HG03108 (cell line): ENCODE measurements around the gene P2RY6.
"Not testable (repeated sequence)": the region's sequence is repeated elsewhere in the genome, so short reads cannot be mapped to it uniquely, and the experiment has no call there.

Source experiments
- ATAC-seq: cut with Tn5 transposase; IDR thresholded peaks from one replicate; pipeline ENCODE4 v1.9.1; 2021; ENCODE audit warnings: moderate library complexity; ENCODE audit not compliant: unreplicated experiment

The P2RY6 gene, protein sequence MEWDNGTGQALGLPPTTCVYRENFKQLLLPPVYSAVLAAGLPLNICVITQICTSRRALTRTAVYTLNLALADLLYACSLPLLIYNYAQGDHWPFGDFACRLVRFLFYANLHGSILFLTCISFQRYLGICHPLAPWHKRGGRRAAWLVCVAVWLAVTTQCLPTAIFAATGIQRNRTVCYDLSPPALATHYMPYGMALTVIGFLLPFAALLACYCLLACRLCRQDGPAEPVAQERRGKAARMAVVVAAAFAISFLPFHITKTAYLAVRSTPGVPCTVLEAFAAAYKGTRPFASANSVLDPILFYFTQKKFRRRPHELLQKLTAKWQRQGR

GRCh38 chr11:73271936-73272679, at the start of gene P2RY6:
TSS of gene P2RY6 (plus strand) at chr11:73272338. CDS start at chr11:73296519, 24,181 bp downstream.
- no peak for ATAC-seq

GRCh38 chr11:73223998-73224730, 48.0 kb upstream of the P2RY6 start:
- ATAC-seq: no peak

DNA sequence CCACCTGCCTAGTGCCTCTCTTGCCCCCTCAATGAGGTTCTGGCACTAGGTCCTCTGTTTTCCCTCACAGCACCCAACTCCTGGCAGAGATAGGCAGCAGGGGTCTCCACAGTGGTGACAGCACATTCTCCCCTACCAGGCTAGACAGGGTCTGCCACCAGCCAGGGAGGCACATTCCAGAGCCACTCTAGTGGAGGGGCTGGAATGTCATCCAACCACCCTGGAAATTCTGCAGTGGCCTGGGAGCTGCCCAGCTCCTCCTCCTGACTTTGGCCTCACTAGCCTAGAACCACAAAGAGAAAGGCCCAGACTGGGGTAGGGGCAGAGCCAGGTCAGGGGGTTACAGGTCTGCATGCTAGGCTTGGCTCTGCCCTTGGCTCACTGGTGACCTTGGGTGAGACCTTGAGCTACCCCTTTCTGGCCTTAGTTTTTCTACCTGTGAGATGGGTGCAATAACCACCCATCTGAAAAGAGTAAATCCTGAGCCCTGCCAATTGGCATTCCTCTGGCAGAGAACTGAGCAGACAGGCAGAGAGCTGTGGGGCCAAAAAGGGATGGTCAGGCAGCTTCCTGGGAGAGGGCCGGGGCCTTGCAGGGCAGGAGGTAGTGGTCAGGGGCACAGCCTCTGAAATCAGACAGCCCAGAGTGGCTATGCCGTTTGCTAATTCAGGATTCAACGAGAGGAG, 47.0 kb upstream of the P2RY6 start:
- ATAC-seq: no peak

- ATAC-seq: no peak
Observed at GRCh38 chr11:73225851-73226250, 46.3 kb upstream of the P2RY6 start.

GRCh38 chr11:73226297-73227006, 45.7 kb upstream of the P2RY6 start:
- ATAC-seq: no peak

- no peak for ATAC-seq
Observed at GRCh38 chr11:73227571-73228211, 44.4 kb upstream of the P2RY6 start.

DNA sequence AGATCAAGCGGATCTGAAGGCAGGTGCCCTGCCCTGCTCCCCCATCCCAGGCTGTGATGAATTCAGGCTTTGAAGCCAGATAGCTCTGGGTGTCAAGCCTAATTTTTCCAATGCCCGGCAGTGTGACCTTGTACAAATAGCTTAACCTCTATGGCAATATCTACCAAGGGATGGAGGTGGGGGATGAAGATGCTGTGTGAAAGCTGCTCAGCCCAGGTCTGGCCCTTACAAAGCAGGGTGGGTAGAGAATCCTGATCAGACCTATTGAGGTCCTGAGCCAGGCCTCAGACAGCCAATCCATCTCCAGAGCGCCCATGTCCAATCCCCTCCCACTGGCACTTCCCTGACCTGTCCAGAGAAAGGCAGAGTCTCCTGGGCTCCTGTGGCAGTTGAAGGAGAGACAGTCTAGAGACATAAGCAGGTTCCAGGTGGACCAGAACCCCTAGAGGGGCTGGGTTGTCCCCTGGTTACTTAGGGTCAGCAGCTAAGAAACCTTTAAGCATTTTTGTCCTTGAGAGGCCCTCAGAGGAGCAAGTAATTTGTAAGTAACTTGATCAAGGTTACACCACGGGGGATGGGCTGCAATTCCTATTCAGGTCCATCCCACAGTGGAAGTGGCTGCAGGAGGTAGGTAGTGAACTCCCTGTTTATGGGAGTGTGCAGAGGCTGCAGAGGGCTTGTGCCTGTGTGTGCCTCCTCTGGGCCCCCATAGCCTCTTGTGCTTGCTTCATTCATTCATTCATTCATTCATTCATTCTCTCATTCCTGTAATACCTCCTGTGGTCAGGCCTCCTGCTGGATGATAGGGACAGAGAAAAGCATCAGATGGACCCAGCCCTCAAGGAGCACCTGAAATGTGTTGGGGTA, 43.6 kb upstream of the P2RY6 start:
- ATAC-seq: no peak

DNA sequence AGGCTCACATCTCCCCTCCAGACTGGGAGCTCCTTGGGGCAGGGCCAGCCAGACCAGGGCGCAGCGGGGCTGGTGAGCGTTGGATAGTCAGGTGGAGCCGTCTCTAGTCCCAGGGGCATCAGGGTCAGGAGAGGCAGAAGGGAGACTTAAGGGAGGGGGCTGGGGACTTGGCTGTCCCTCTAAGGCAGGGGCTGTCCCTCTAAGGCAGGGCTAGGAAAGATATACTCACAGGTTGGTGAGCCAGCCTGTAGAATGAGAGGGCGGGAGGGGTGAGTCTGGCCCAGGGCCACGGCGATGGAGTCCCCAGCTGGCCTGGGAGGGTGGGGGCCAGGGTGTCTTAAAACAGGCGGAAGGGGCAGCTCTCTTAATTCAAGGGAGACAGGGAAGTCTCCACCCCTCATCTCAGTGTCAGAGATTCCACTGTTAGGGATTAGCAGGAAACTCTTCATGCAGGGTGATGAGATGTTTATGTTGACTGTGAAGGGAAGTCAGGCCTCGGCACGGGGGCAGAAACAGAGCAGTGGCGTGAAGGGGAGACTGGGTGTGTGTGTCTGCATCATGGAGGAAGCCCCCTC, 42.7 kb upstream of the P2RY6 start:
- no peak for ATAC-seq

- ATAC-seq: no peak
Observed at GRCh38 chr11:73229896-73230875, 42.0 kb upstream of the P2RY6 start.

DNA sequence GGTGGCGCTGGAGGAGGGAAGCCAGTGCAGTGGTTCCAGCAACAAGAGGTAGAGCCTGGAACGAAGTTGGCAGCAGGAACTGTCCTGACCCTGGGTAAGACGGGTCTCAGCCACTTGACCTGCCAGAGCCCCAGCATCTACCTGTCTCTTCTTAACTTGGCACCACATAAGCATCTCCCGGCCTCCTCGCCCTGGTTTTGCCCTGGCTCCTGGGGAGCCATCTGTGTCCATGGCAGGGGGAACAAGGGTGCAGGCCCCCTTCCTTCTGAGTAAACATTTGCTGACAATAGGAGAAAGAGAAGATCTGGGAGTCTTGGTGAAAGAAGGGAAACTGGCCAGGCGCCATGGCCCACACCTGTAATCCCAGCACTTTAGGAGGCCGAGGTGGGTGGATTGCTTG, 41.2 kb upstream of the P2RY6 start:
- no peak for ATAC-seq

DNA sequence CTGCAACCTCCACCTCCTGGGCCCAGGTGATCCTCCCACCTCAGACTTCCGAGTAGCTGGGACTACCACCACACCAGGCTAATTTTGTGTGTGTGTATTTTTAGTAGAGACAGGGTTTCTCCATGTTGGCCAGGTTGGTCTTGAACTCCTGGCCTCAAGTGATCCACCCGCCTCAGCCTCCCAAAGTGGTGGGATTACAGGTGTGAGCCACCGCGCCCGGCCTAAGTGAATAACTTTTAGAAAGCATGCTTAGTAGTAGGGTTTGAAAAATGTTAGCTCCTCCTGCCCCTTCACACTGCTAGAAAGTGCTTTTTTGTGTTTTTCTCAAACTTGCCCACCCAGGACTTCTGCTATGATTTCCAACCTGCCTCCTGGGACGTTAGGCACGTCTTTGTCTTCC, 39.7 kb upstream of the P2RY6 start:
- not testable (repeated sequence) for ATAC-seq

GRCh38 chr11:73233211-73233610, 38.9 kb upstream of the P2RY6 start:
- ATAC-seq: no peak

DNA sequence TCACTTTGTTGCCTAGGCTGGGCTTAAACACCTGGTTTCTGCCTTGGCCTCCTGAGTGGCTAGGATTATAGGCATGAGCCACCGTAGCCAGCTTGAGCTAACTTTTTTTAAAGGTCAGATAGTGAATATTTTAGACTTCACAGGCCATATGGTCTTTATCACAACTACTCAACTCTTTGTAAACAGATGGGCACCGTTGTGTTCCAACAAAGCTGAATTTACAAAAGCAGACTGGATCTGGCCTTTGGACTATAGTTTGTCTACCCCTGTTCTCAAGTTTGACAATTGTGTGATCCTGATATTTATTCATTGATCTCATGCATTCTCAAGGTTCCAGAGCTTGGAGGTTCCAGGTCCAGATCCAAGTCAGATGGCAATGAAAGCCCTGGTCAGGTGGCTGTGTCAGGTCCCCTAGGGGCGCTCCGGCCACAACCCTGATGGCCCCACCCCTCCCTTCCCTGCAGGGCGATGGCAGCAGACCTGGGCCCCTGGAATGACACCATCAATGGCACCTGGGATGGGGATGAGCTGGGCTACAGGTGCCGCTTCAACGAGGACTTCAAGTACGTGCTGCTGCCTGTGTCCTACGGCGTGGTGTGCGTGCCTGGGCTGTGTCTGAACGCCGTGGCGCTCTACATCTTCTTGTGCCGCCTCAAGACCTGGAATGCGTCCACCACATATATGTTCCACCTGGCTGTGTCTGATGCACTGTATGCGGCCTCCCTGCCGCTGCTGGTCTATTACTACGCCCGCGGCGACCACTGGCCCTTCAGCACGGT, 38.3 kb upstream of the P2RY6 start:
- ATAC-seq: no peak

DNA sequence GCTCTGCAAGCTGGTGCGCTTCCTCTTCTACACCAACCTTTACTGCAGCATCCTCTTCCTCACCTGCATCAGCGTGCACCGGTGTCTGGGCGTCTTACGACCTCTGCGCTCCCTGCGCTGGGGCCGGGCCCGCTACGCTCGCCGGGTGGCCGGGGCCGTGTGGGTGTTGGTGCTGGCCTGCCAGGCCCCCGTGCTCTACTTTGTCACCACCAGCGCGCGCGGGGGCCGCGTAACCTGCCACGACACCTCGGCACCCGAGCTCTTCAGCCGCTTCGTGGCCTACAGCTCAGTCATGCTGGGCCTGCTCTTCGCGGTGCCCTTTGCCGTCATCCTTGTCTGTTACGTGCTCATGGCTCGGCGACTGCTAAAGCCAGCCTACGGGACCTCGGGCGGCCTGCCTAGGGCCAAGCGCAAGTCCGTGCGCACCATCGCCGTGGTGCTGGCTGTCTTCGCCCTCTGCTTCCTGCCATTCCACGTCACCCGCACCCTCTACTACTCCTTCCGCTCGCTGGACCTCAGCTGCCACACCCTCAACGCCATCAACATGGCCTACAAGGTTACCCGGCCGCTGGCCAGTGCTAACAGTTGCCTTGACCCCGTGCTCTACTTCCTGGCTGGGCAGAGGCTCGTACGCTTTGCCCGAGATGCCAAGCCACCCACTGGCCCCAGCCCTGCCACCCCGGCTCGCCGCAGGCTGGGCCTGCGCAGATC, 37.5 kb upstream of the P2RY6 start:
- no peak for ATAC-seq

DNA sequence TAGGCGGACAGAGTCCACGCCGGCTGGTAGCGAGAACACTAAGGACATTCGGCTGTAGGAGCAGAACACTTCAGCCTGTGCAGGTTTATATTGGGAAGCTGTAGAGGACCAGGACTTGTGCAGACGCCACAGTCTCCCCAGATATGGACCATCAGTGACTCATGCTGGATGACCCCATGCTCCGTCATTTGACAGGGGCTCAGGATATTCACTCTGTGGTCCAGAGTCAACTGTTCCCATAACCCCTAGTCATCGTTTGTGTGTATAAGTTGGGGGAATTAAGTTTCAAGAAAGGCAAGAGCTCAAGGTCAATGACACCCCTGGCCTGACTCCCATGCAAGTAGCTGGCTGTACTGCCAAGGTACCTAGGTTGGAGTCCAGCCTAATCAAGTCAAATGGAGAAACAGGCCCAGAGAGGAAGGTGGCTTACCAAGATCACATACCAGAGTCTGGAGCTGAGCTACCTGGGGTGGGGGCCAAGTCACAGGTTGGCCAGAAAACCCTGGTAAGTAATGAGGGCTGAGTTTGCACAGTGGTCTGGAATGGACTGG, 36.8 kb upstream of the P2RY6 start:
- no peak for ATAC-seq

DNA sequence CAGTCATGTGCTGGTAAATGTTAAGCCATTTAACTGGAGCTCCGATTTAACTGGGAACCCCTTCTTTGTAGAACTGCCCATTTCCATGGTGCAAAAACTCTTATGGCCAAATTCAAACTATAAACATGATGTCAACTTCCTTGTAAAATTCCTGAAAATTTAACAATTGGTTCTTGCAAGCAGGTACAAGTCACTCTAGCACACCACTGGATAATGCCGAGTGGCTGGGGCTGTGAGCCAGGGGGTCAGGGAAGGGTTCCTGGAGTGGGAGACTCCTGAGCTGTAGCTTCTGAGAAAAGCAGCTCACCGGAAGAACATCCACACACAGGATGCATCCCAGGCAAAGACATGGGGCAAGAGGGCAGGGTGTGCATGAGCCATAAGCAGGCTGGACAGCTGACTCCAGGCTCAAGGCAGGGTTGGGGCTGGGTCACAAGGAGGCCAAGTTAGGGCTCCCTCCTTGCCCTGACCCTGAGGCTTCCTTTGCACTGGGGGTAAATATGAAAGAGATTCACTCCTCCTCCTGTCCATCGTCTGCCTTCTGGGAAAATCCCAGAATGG, 35.9 kb upstream of the P2RY6 start:
- no peak for ATAC-seq
